Stimulated activated CD8-positive, alpha-beta memory T cell treated with anti-CD3 and anti-CD28 coated beads, Interleukin-12 subunit alpha, Interleukin-12 subunit beta, amount 100 ng/mL, for 1 hour (primary cell): ENCODE results near the gene HIVEP3.

Source experiments
- DNase-seq: peaks from one replicate; pipeline ENCODE4 v3.0.0-alpha.2; 2020; ENCODE audit warnings: low read depth

HIVEP3 gene

GRCh38 chr1:41870076-41870562 lies 48.6 kb downstream of the HIVEP3 start:
- DNase-seq: no peak

GRCh38 chr1:41868241-41868998 lies 50.3 kb downstream of the HIVEP3 start:
- DNase-seq: no peak

GRCh38 chr1:41866285-41866684 lies 52.4 kb downstream of the HIVEP3 start:
- no peak for DNase-seq

- no peak for DNase-seq
Observed at GRCh38 chr1:41864471-41865040, 54.2 kb downstream of the HIVEP3 start.

- DNase-seq: no peak
Observed at GRCh38 chr1:41863718-41864117, 55.0 kb downstream of the HIVEP3 start.

- DNase-seq: no peak
Observed at GRCh38 chr1:41862384-41863221, 56.1 kb downstream of the HIVEP3 start.

- no peak for DNase-seq
Observed at GRCh38 chr1:41861535-41862383, 57.0 kb downstream of the HIVEP3 start.

GRCh38 chr1:41860771-41861170 lies 58.0 kb downstream of the HIVEP3 start:
- no peak for DNase-seq

- no peak for DNase-seq
Observed at GRCh38 chr1:41860214-41860613, 58.5 kb downstream of the HIVEP3 start.

- DNase-seq: no peak
Observed at GRCh38 chr1:41859686-41860085, 59.0 kb downstream of the HIVEP3 start.

GRCh38 chr1:41856944-41857285 lies 61.8 kb downstream of the HIVEP3 start:
- no peak for DNase-seq

- no peak for DNase-seq
Observed at GRCh38 chr1:41856151-41856943, 62.4 kb downstream of the HIVEP3 start.

- DNase-seq: no peak
Observed at GRCh38 chr1:41855713-41856112, 63.0 kb downstream of the HIVEP3 start.

GRCh38 chr1:41853907-41854306 lies 64.8 kb downstream of the HIVEP3 start:
- no peak for DNase-seq

GRCh38 chr1:41852091-41852490 lies 66.6 kb downstream of the HIVEP3 start:
- DNase-seq: no peak

GRCh38 chr1:41851589-41851988 lies 67.1 kb downstream of the HIVEP3 start:
- no peak for DNase-seq

GRCh38 chr1:41850029-41850428 lies 68.7 kb downstream of the HIVEP3 start:
- no peak for DNase-seq

- no peak for DNase-seq
Observed at GRCh38 chr1:41849211-41849759, 69.4 kb downstream of the HIVEP3 start.

GRCh38 chr1:41848216-41848952 lies 70.3 kb downstream of the HIVEP3 start:
- no peak for DNase-seq

GRCh38 chr1:41847733-41848132 lies 71.0 kb downstream of the HIVEP3 start:
- DNase-seq: no peak
